Mesenchymal stem cell (in vitro differentiated cells and primary cell): Measurements from ENCODE around the gene DYSF.

Source experiments
- DNase-seq: peaks from one replicate; pipeline ENCODE4 v3.0.0-alpha.2; 2013
- H2AFZ ChIP-seq: one replicate; pipeline ENCODE4 v1.6.1; 2013; ENCODE audit warnings: low read depth, mild to moderate bottlenecking, control low read depth, inconsistent platforms, low read length, moderate library complexity
- H2AK5ac ChIP-seq: 2 replicates; pipeline ENCODE4 v1.6.1; 2013; ENCODE audit warnings: low read length, moderate library complexity, mild to moderate bottlenecking, inconsistent platforms; ENCODE audit not compliant: severe bottlenecking
- H2BK120ac ChIP-seq: one replicate; pipeline ENCODE4 v1.6.1; 2013; ENCODE audit warnings: low read depth, mild to moderate bottlenecking, inconsistent platforms, low read length, moderate library complexity
- H2BK12ac ChIP-seq, 2 experiments: one replicate each; pipeline ENCODE4 v1.6.1; 2013; ENCODE audit warnings: inconsistent platforms in 2 of 2, low read length in 2 of 2, mild to moderate bottlenecking in 2 of 2, moderate library complexity in 2 of 2, control low read depth in 1 of 2
- H2BK15ac ChIP-seq: one replicate; pipeline ENCODE4 v1.6.1; 2013; ENCODE audit warnings: mild to moderate bottlenecking, low read depth, inconsistent platforms; ENCODE audit not compliant: poor library complexity, severe bottlenecking
- H2BK5ac ChIP-seq: 2 replicates; pipeline ENCODE4 v1.6.1; 2013; ENCODE audit warnings: low read depth, mild to moderate bottlenecking, low read length, control low read depth, inconsistent platforms; ENCODE audit not compliant: poor library complexity, severe bottlenecking
- H3K14ac ChIP-seq, 2 experiments: one replicate each; pipeline ENCODE4 v1.6.1; 2013; ENCODE audit warnings: inconsistent platforms in 2 of 2, low read length in 2 of 2, control low read depth in 1 of 2, mild to moderate bottlenecking in 1 of 2, moderate library complexity in 1 of 2
- H3K18ac ChIP-seq, 2 experiments: one replicate each; pipeline ENCODE4 v1.6.1; 2013; ENCODE audit warnings: inconsistent platforms in 2 of 2, low read length in 2 of 2, control low read depth in 1 of 2, low read depth in 1 of 2, mild to moderate bottlenecking in 1 of 2
- H3K23ac ChIP-seq, 2 experiments: one replicate each; pipeline ENCODE4 v1.6.1; 2013; ENCODE audit warnings: inconsistent platforms in 2 of 2, low read length in 2 of 2, mild to moderate bottlenecking in 2 of 2, moderate library complexity in 2 of 2, control low read depth in 1 of 2
- H3K27ac ChIP-seq: 2 replicates; pipeline ENCODE4 v1.5.1; 2013; ENCODE audit warnings: mild to moderate bottlenecking, moderate library complexity, low read length, control low read depth, inconsistent platforms; ENCODE audit not compliant: poor library complexity, severe bottlenecking
- H3K27me3 ChIP-seq, 2 experiments: 2 replicates each; pipeline versions ENCODE4 v1.6.1 to v1.7.0; 2013; ENCODE audit warnings: low read length in 2 of 2, mild to moderate bottlenecking in 2 of 2, moderate library complexity in 2 of 2, control low read depth in 1 of 2, inconsistent platforms in 1 of 2; ENCODE audit not compliant: control insufficient read depth in 1 of 2, insufficient read depth in 1 of 2
- H3K36me3 ChIP-seq, 2 experiments: 2 replicates each; pipeline versions ENCODE4 v1.6.1 to v1.7.0; 2013; ENCODE audit warnings: low read length in 2 of 2, control low read depth in 1 of 2, inconsistent platforms in 1 of 2, low read depth in 1 of 2, mild to moderate bottlenecking in 1 of 2; ENCODE audit not compliant: insufficient read depth in 2 of 2, control insufficient read depth in 1 of 2
- H3K4ac ChIP-seq, 2 experiments: one replicate each; pipeline ENCODE4 v1.6.1; 2013; ENCODE audit warnings: inconsistent platforms in 2 of 2, low read length in 2 of 2, mild to moderate bottlenecking in 2 of 2, moderate library complexity in 2 of 2, control low read depth in 1 of 2, low read depth in 1 of 2
- H3K4me1 ChIP-seq: 2 replicates; pipeline ENCODE4 v1.6.1; 2013; ENCODE audit warnings: low read depth, low read length, control low read depth; ENCODE audit not compliant: control insufficient read depth, insufficient read depth
- H3K4me2 ChIP-seq: 2 replicates; pipeline ENCODE4 v1.6.1; 2013; ENCODE audit warnings: low read length, mild to moderate bottlenecking, inconsistent platforms; ENCODE audit not compliant: poor library complexity, severe bottlenecking
- H3K4me3 ChIP-seq, 2 experiments: 2 replicates each; pipeline versions ENCODE4 v1.5.1 to v1.7.0; 2013; ENCODE audit warnings: low read length in 2 of 2, mild to moderate bottlenecking in 2 of 2, control low read depth in 1 of 2, low read depth in 1 of 2; ENCODE audit not compliant: insufficient read depth in 1 of 2
- H3K79me1 ChIP-seq: replicated peaks from 2 replicates; pipeline ENCODE4 v1.6.1; 2013; ENCODE audit warnings: mild to moderate bottlenecking, control low read depth, low read length, inconsistent platforms; ENCODE audit not compliant: poor library complexity, severe bottlenecking
- H3K9ac ChIP-seq: 2 replicates; pipeline ENCODE4 v1.7.0; 2013; ENCODE audit warnings: mild to moderate bottlenecking, low read length, moderate library complexity
- H3K9me3 ChIP-seq: 2 replicates; pipeline ENCODE4 v1.7.0; 2013; ENCODE audit warnings: mild to moderate bottlenecking, low read length; ENCODE audit not compliant: control insufficient read depth
- H4K8ac ChIP-seq: one replicate; pipeline ENCODE4 v1.6.1; 2013; ENCODE audit warnings: inconsistent platforms, mild to moderate bottlenecking, low read length, moderate library complexity
- H4K91ac ChIP-seq: one replicate; pipeline ENCODE4 v1.6.1; 2013; ENCODE audit warnings: mild to moderate bottlenecking, low read length, inconsistent platforms
- whole genome bisulfite sequencing: methylation state at CpG from one replicate; pipeline ENCODE4 v1.1.7; 2013; ENCODE audit warnings: mixed read lengths; 5-methylcytosine and 5-hydroxymethylcytosine counted together

Gene DYSF

DNA sequence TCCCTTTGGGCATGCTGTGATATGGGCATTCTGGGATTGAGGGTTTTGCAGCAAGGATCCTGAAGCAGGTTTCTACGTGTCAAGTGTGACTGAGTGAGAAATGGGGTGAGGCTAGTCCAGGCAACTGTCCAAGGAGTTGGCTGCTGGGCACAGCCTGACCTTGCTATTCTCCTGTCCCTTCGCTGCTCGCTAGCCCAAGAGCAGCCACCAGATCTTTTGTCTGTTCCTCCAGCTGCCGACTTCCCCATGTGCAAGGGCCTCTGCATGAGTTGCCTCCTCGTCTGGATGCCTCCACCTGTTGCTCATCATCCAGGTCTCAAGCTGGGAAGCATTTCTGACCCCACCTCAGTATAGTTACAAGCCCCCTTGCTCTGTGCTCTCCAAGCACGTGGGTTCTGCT is 71.1 kb downstream of the DYSF start:
- Histone ChIP-seq H3K27ac (no peak overlapping the region), H3K23ac (no peak overlapping the region), H2AK5ac (no peak overlapping the region), H3K9me3 (no peaks in the 10 kb centered on the region), H3K4me1 (no peaks in the 10 kb centered on the region), H3K18ac (no peak overlapping the region), H3K14ac (no peak overlapping the region), H3K4ac (no peak overlapping the region), H4K91ac (no peak overlapping the region), H2AFZ (no peak overlapping the region), H2BK12ac (no peak overlapping the region), H2BK120ac (no peak overlapping the region), H3K27me3 (peaks cover 0 to 81% of the 10 kb centered on the region in 2 experiments), H3K4me3 (no peak overlapping the region), H3K79me1 (peaks cover 4% of the 10 kb centered on the region), H3K9ac (no peak overlapping the region), H2BK15ac (no peak overlapping the region), H3K36me3 (peaks cover 0 to 69% of the 10 kb centered on the region in 2 experiments), H3K4me2 (no peak overlapping the region), H4K8ac (no peak overlapping the region), H2BK5ac (no peak overlapping the region)
- 82% methylated on average over 6 of the region's 6 CpGs for WGBS
- no peak for DNase-seq

DNA sequence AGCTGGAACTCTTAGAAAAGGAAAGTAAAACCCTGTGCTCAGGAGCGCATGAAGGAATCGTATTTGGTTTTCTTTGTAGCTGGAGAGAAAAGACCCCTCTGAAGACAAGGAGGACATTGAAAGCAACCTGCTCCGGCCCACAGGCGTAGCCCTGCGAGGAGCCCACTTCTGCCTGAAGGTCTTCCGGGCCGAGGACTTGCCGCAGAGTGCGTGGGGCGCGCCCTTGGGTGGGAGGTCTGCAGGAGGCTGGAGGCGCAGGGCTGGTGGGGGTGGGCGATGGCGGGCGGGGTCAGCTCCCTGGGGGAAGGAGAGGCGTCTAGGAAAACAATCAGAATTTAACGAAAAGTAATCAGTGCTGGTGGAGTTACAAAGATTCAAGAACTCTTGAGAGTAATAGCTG is 72.8 kb downstream of the DYSF start:
- H2BK12ac ChIP-seq = no peak overlapping the region
- no peak overlapping the region for H2BK5ac ChIP-seq
- no peak overlapping the region for H3K23ac ChIP-seq
- H2BK15ac ChIP-seq = no peak overlapping the region
- H2BK120ac ChIP-seq = no peak overlapping the region
- no peak overlapping the region for H2AFZ ChIP-seq
- peaks cover 0 to 86% of the 10 kb centered on the region in 2 experiments for H3K27me3 ChIP-seq
- H3K18ac ChIP-seq = no peak overlapping the region
- peaks cover 6% of the 10 kb centered on the region for H3K79me1 ChIP-seq
- H4K8ac ChIP-seq = no peak overlapping the region
- WGBS = 93% methylated on average over 12 of the region's 17 CpGs
- no peak for DNase-seq
- no peaks in the 10 kb centered on the region for H3K4me1 ChIP-seq
- H3K36me3 ChIP-seq = peaks cover 0 to 70% of the 10 kb centered on the region in 2 experiments
- H3K14ac ChIP-seq = no peak overlapping the region
- H3K4me3 ChIP-seq = no peak overlapping the region
- no peak overlapping the region for H3K4me2 ChIP-seq
- no peak overlapping the region for H4K91ac ChIP-seq
- H2AK5ac ChIP-seq = no peak overlapping the region
- H3K9ac ChIP-seq = no peak overlapping the region
- H3K4ac ChIP-seq = no peak overlapping the region
- H3K27ac ChIP-seq = no peak overlapping the region
- no peaks in the 10 kb centered on the region for H3K9me3 ChIP-seq

DNA sequence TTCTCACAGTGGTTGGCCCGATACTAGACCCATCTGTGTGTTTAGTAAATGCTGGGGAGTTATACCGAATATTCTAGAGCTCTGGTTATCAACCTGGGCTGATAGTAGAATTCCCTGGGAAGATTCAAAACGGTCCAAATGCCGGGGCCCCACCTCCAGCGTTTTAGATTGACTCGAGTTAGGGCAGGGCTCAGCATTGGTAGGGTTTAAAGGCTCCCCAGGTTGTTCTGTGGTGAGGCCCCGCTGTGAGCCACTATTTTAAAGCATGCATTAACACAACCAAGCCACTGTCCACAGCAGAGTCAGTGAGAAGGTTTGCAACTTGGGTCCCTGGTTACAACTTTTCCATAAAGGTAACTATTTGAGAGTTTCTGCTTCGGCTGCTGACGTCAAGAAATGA is 73.6 kb downstream of the DYSF start:
- WGBS = 84% methylated on average over 6 of the region's 9 CpGs
- Histone ChIP-seq H2BK120ac (no peak overlapping the region), H3K36me3 (peaks cover 0 to 66% of the 10 kb centered on the region in 2 experiments), H3K79me1 (peaks cover 9% of the 10 kb centered on the region), H2BK15ac (no peak overlapping the region), H3K4ac (no peak overlapping the region), H2BK12ac (no peak overlapping the region), H2AFZ (no peak overlapping the region), H2BK5ac (no peak overlapping the region), H4K91ac (no peak overlapping the region), H3K14ac (no peak overlapping the region), H3K9ac (no peak overlapping the region), H3K23ac (no peak overlapping the region), H3K27me3 (peaks cover 0 to 78% of the 10 kb centered on the region in 2 experiments), H3K4me3 (no peak overlapping the region), H4K8ac (no peak overlapping the region), H3K4me2 (no peak overlapping the region), H3K27ac (no peak overlapping the region), H3K9me3 (no peaks in the 10 kb centered on the region), H3K4me1 (peaks cover 2% of the 10 kb centered on the region), H2AK5ac (no peak overlapping the region), H3K18ac (no peak overlapping the region)
- DNase-seq = no peak

DNA sequence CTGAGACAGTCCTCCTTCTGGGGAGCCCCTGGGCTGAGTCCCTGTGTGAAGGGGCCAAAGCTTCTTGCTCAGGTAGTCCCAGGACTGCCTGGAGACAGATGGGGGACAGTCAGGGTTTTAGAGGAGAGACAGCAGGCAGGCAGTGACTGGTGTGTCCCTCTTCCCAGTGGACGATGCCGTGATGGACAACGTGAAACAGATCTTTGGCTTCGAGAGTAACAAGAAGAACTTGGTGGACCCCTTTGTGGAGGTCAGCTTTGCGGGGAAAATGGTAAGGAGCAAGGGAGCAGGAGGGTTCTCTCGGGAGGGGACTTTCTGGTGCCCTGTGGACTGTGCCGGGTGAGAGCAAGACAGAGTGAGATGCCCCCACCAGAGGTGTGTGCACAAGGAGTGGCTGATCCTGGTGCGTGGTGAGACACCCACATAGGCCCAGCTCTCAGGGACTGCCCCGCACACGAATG is 74.8 kb downstream of the DYSF start:
- H3K9me3 ChIP-seq = no peaks in the 10 kb centered on the region
- peaks cover 0 to 68% of the 10 kb centered on the region in 2 experiments for H3K27me3 ChIP-seq
- H3K4me1 ChIP-seq = peaks cover 3% of the 10 kb centered on the region
- no peak overlapping the region for H3K18ac ChIP-seq
- H3K36me3 ChIP-seq = peaks cover 0 to 62% of the 10 kb centered on the region in 2 experiments
- no peak overlapping the region for H2BK120ac ChIP-seq
- no peak overlapping the region for H3K27ac ChIP-seq
- H3K14ac ChIP-seq = no peak overlapping the region
- H2BK12ac ChIP-seq = no peak overlapping the region
- H3K4ac ChIP-seq = no peak overlapping the region
- no peak overlapping the region for H3K9ac ChIP-seq
- H2AK5ac ChIP-seq = no peak overlapping the region
- no peak overlapping the region for H2BK5ac ChIP-seq
- no peak overlapping the region for H3K4me2 ChIP-seq
- no peak overlapping the region for H4K8ac ChIP-seq
- peaks cover 10% of the 10 kb centered on the region for H3K79me1 ChIP-seq
- H3K4me3 ChIP-seq = no peak overlapping the region
- H2BK15ac ChIP-seq = no peak overlapping the region
- no peak overlapping the region for H4K91ac ChIP-seq
- no peak overlapping the region for H3K23ac ChIP-seq
- DNase-seq = no peak
- H2AFZ ChIP-seq = no peak overlapping the region
- 92% methylated on average over 10 of the region's 10 CpGs for WGBS
